ENCODE data around the gene NKPD1. TPM values are rescaled to one million over a fixed set of nuclear protein-coding genes. Genes with fewer than 3 reads are reported as not detected.
A peak's percentile ranks its signal among the peaks of the same experiment; 100 is the strongest.

The NKPD1 gene
- total and polyA plus RNA-seq, 4 donors: 0.44 to 1.4 (median 1.0) TPM

DNA sequence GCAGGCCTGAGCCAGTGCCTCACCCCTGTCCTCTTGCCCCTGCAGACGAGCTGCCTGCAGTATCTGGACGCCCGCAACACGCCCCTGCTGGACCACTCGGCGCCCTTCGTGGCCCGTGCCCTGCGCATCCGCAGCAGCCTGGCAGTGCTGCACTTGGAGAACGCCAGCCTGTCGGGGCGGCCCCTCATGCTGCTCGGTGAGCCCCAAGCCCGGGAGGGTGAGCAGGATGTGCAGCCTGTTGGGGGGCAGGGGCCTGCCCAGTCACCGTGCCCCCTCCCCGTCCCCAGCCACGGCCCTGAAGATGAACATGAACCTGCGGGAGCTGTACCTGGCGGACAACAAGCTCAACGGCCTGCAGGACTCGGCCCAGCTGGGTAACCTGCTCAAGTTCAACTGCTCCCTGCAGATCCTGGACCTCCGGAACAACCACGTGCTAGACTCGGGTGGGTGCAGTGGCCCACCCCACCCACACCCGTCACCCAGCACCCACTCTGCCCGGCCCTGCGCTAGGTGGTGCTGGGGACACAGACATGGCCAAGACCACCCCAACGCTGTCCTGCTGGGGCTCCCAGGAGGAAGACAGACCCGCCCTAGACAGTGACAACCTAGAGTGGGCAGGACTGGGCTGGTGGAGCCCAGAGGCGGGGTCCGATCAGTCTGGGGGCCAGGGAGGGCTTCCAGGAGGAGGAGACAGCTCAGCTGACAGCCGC lies 18.6 kb downstream of the NKPD1 start:
- DNase-seq (ENCODE audit: low read depth in 4 of 6, low spot score in 6 of 6): no peak
- H3K4me1 ChIP-seq (ENCODE audit: control insufficient read depth, insufficient read depth, low read length): peaks cover 21% of the 10 kb centered on the region
- 94% methylated on average over 33 of the region's 33 CpGs for WGBS (ENCODE audit: insufficient coverage)
- H3K9me3 ChIP-seq (ENCODE audit: control insufficient read depth, insufficient read depth, low read length): no peaks in the 10 kb centered on the region
- H3K27ac ChIP-seq (ENCODE audit: low read depth, low read length): no peak overlapping the region
- H3K4me3 ChIP-seq (ENCODE audit: low read depth, low read length): no peak overlapping the region
- H3K27me3 ChIP-seq (ENCODE audit: control insufficient read depth, insufficient read depth, low read length): no peaks in the 10 kb centered on the region
- H3K36me3 ChIP-seq (ENCODE audit: control insufficient read depth, insufficient read depth, low read length): peaks cover 85% of the 10 kb centered on the region

DNA sequence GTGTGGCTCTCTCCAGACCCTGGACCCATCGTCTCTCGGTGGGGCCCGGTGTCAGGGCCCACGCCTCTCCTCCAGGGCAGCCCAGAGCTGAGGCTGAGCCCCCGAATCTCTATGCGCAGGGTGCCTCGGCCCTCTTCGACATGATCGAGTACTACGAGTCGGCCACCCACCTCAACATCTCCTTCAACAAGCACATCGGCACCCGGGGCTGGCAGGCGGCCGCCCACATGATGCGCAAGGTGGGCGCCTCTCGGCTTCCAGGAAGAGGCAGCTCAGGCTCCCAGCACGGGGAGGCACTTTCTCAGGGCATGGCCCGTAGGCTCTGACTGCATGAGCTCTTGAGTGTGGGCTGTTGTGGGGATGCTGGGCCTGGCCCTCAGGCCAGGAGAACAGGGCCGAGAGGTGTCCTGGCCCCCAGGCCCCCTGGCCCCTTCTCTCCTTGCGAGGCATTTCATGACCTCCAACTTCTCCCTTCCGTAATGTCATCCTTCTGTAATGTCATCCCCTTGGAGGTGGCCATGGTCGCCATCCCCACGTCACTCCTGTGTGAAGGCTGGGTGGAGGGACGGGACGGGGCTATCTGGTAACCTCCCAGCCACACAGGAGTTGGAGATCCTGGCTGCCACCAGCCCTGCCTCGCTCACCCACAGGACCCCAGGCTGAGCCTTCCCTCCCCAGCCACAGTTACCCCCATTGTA lies 19.4 kb downstream of the NKPD1 start:
- no peaks in the 10 kb centered on the region for H3K9me3 ChIP-seq (ENCODE audit: control insufficient read depth, insufficient read depth, low read length)
- no peak overlapping the region for H3K4me3 ChIP-seq (ENCODE audit: low read depth, low read length)
- peaks cover 79% of the 10 kb centered on the region for H3K36me3 ChIP-seq (ENCODE audit: control insufficient read depth, insufficient read depth, low read length)
- H3K4me1 ChIP-seq (ENCODE audit: control insufficient read depth, insufficient read depth, low read length): peaks cover 24% of the 10 kb centered on the region
- 97% methylated on average over 18 of the region's 28 CpGs for WGBS (ENCODE audit: insufficient coverage)
- no peak overlapping the region for H3K27ac ChIP-seq (ENCODE audit: low read depth, low read length)
- H3K27me3 ChIP-seq (ENCODE audit: control insufficient read depth, insufficient read depth, low read length): no peaks in the 10 kb centered on the region
- DNase-seq (ENCODE audit: low read depth in 4 of 6, low spot score in 6 of 6): no peak

DNA sequence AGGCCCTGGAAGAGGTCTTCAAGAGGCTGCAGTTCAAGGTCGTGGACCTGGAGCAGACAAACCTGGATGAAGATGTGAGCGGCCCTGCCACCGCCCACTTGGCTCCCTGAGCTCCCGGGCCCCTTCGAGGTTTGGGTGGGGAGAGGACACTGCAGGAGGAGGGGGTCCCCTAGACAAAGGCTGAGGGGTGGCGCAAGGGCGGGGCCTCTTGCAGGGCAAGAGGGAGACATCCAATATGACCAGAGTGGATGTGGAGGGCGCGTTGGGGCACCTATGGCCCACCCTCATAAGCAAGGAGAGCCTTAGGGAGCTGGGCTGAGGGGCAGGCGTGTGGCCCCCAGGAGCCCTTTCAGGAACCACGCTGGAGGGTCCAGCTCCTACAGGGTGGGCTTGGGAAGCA lies 20.2 kb downstream of the NKPD1 start:
- 96% methylated on average over 11 of the region's 11 CpGs for WGBS (ENCODE audit: insufficient coverage)
- H3K9me3 ChIP-seq (ENCODE audit: control insufficient read depth, insufficient read depth, low read length): no peaks in the 10 kb centered on the region
- H3K4me1 ChIP-seq (ENCODE audit: control insufficient read depth, insufficient read depth, low read length): peaks cover 24% of the 10 kb centered on the region
- no peaks in the 10 kb centered on the region for H3K27me3 ChIP-seq (ENCODE audit: control insufficient read depth, insufficient read depth, low read length)
- no peak overlapping the region for H3K4me3 ChIP-seq (ENCODE audit: low read depth, low read length)
- DNase-seq (ENCODE audit: low read depth in 4 of 6, low spot score in 6 of 6): no peak
- peaks cover 72% of the 10 kb centered on the region for H3K36me3 ChIP-seq (ENCODE audit: control insufficient read depth, insufficient read depth, low read length)
- no peak overlapping the region for H3K27ac ChIP-seq (ENCODE audit: low read depth, low read length)

DNA sequence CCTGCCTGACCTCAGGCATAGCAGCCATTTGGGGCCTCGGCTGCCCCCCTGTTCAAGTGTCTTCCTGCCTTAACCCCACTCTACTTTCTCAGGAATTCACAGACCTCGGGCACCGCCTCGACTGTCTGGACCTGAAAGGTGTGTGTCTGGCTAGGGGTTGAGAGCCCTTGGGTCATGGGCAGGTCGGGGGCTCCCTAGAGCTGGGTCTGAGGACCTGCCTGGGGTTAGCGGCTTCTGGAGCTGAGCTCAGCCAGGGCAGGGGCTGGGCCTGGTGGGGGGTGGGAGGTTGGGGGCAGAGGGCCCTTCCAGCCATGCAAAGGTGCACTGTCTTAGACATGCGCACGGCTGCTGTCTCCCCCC lies 20.7 kb downstream of the NKPD1 start:
- H3K9me3 ChIP-seq (ENCODE audit: control insufficient read depth, insufficient read depth, low read length): no peaks in the 10 kb centered on the region
- no peak for DNase-seq (ENCODE audit: low read depth in 4 of 6, low spot score in 6 of 6)
- WGBS (ENCODE audit: insufficient coverage): 97% methylated on average over 5 of the region's 8 CpGs
- no peak overlapping the region for H3K4me3 ChIP-seq (ENCODE audit: low read depth, low read length)
- no peak overlapping the region for H3K27ac ChIP-seq (ENCODE audit: low read depth, low read length)
- no peaks in the 10 kb centered on the region for H3K27me3 ChIP-seq (ENCODE audit: control insufficient read depth, insufficient read depth, low read length)
- peaks cover 28% of the 10 kb centered on the region for H3K4me1 ChIP-seq (ENCODE audit: control insufficient read depth, insufficient read depth, low read length)
- H3K36me3 ChIP-seq (ENCODE audit: control insufficient read depth, insufficient read depth, low read length): peaks cover 72% of the 10 kb centered on the region

DNA sequence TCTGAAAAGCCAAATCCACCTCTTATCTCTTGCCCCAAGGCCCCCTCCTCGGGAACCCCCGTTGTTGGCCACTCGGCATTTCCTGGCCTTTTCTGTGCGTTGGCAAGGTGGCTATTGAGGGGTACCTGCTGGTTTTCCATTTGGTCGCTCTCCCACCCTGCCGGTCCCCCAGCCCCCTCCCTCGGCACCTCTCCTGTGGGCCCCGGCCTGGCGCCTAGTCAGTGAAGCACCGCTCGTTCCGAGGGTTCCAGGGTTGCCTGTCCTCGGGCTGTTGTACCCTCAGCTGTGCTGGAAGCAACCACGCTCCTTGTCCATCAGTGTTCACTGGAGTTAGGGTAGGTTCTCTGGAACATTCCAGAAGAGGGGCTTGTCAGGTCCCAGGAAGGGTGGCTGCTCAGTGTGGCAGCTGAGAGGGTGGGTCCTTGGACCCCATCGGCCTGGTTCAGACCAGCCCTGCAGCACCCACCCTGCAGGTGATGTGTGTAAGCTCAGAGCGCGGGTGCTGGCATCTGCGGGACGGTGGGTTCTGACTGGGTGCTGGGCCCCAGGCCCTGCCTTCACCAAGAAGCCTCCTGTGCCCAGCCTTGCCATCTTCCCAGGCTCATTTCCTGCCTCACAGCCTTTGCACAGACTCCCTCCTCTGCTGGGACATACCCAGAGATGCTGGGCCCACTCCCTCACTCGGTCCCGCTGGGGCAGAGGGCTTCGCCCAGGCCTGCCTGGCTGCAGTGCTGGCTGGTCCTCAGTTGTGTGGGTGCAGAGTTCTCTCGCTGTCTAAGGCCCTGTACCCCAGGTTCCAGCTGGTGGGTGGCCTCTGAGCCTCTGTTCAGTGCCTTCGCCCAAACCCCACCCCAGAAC lies 21.3 kb downstream of the NKPD1 start:
- WGBS (ENCODE audit: insufficient coverage): 95% methylated on average over 23 of the region's 24 CpGs
- no peak overlapping the region for H3K4me3 ChIP-seq (ENCODE audit: low read depth, low read length)
- peaks cover 28% of the 10 kb centered on the region for H3K4me1 ChIP-seq (ENCODE audit: control insufficient read depth, insufficient read depth, low read length)
- peaks cover 71% of the 10 kb centered on the region for H3K36me3 ChIP-seq (ENCODE audit: control insufficient read depth, insufficient read depth, low read length)
- H3K27me3 ChIP-seq (ENCODE audit: control insufficient read depth, insufficient read depth, low read length): no peaks in the 10 kb centered on the region
- H3K9me3 ChIP-seq (ENCODE audit: control insufficient read depth, insufficient read depth, low read length): no peaks in the 10 kb centered on the region
- no peak for DNase-seq (ENCODE audit: low read depth in 4 of 6, low spot score in 6 of 6)
- no peak overlapping the region for H3K27ac ChIP-seq (ENCODE audit: low read depth, low read length)

GRCh38 chr19:45138303-45138751 lies 22.5 kb downstream of the NKPD1 start:
- DNase-seq (ENCODE audit: low read depth in 4 of 6, low spot score in 6 of 6): no peak
- peaks cover 28% of the 10 kb centered on the region for H3K4me1 ChIP-seq (ENCODE audit: control insufficient read depth, insufficient read depth, low read length)
- no peak overlapping the region for H3K4me3 ChIP-seq (ENCODE audit: low read depth, low read length)
- H3K27ac ChIP-seq (ENCODE audit: low read depth, low read length): no peak overlapping the region
- peaks cover 60% of the 10 kb centered on the region for H3K36me3 ChIP-seq (ENCODE audit: control insufficient read depth, insufficient read depth, low read length)
- H3K9me3 ChIP-seq (ENCODE audit: control insufficient read depth, insufficient read depth, low read length): no peaks in the 10 kb centered on the region
- WGBS (ENCODE audit: insufficient coverage): 79% methylated on average over 8 of the region's 11 CpGs
- no peaks in the 10 kb centered on the region for H3K27me3 ChIP-seq (ENCODE audit: control insufficient read depth, insufficient read depth, low read length)

DNA sequence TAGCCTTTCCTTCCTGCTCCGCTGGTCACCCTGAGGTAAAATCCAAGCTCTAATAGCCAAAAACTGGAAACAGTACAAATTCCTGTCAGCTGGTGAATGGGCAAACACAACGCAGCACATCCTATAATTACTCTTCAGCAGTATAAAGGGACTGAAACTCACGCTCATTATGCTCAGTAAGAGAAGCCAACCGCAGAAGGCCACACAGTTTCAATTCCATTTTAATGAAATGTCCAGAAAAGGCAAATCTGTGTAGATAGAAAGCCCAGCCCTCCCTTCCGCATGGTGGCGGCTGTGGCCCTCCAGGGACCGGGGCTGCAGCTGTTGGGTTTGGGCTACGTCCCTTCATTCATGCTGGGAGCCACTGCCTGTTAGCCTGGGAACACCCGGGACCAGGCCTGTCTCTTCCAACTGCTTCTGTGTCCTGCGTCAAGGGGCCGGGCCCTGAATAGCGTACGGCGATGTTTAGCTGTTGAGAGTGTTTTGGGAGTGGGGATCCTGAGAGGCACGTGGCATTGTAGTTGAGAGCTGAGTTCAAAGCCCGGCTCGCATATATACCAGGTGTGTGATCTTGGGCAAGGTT lies 23.5 kb downstream of the NKPD1 start:
- WGBS (ENCODE audit: insufficient coverage): 34% methylated on average over 12 of the region's 17 CpGs
- Histone ChIP-seq H3K27ac (ENCODE audit: low read depth, low read length) (no peak overlapping the region), H3K4me1 (ENCODE audit: control insufficient read depth, insufficient read depth, low read length) (peaks cover 28% of the 10 kb centered on the region), H3K27me3 (ENCODE audit: control insufficient read depth, insufficient read depth, low read length) (no peaks in the 10 kb centered on the region), H3K4me3 (ENCODE audit: low read depth, low read length) (no peak overlapping the region), H3K36me3 (ENCODE audit: control insufficient read depth, insufficient read depth, low read length) (peaks cover 49% of the 10 kb centered on the region), H3K9me3 (ENCODE audit: control insufficient read depth, insufficient read depth, low read length) (no peaks in the 10 kb centered on the region)
- peak in 3 of 6 donors; percentile 23 to 89 (median 70) for DNase-seq (ENCODE audit: low read depth in 4 of 6, low spot score in 6 of 6)

DNA sequence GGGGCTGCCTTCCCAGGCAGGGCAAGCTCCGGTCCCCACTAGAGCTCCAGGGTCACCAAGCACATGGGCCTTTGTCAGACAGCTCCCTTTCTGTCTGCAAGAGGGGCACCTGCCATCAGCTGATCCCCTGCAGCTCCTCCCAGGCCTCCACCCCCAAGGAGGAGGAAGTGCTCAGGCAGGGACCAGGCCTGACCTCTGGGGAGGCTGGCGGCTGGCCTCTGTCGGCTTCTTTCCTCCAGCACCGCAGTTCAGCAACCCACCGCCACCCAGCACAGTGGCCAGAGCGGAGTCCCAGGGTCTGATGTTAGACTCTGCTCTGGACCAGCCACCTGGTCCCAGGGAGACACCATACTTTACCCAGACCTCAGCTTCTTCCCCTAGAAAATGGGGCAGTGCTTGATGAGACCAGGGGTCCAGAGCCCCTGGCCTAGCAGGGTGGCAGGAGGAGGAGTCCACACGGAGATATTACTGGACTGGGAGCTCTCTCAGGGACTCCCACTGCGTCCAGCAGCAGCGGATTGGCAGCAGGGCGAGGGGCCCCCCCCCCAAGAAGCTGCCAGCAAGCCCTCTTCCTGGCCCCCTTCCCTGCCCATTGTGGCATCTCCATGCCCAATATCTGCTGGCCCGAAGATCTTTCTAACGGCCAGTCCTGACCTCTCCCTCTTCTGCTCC lies 24.1 kb downstream of the NKPD1 start:
- Histone ChIP-seq H3K4me3 (ENCODE audit: low read depth, low read length) (no peak overlapping the region), H3K27me3 (ENCODE audit: control insufficient read depth, insufficient read depth, low read length) (no peaks in the 10 kb centered on the region), H3K9me3 (ENCODE audit: control insufficient read depth, insufficient read depth, low read length) (no peaks in the 10 kb centered on the region), H3K4me1 (ENCODE audit: control insufficient read depth, insufficient read depth, low read length) (peaks cover 28% of the 10 kb centered on the region), H3K36me3 (ENCODE audit: control insufficient read depth, insufficient read depth, low read length) (peaks cover 43% of the 10 kb centered on the region), H3K27ac (ENCODE audit: low read depth, low read length) (peak overlapping the region; percentile 52)
- DNase-seq (ENCODE audit: low read depth in 4 of 6, low spot score in 6 of 6): no peak
- WGBS (ENCODE audit: insufficient coverage): 48% methylated on average over 10 of the region's 12 CpGs

All from spinal cord (tissue), 10 donors.